ENCODE results near the gene ANTXR2.

GRCh38 chr4:80085081-80085480 lies 12.1 kb upstream of the ANTXR2 start:
- TF ChIP-seq POLR2AphosphoS5 (IDR thresholded peaks at IDR 0.05; ENCODE audit: low read depth) = no peak
- no peak for TF ChIP-seq CTCF (IDR thresholded peaks at IDR 0.05; ENCODE audit: insufficient read depth, low read length)
- TF ChIP-seq, protein P1, sequence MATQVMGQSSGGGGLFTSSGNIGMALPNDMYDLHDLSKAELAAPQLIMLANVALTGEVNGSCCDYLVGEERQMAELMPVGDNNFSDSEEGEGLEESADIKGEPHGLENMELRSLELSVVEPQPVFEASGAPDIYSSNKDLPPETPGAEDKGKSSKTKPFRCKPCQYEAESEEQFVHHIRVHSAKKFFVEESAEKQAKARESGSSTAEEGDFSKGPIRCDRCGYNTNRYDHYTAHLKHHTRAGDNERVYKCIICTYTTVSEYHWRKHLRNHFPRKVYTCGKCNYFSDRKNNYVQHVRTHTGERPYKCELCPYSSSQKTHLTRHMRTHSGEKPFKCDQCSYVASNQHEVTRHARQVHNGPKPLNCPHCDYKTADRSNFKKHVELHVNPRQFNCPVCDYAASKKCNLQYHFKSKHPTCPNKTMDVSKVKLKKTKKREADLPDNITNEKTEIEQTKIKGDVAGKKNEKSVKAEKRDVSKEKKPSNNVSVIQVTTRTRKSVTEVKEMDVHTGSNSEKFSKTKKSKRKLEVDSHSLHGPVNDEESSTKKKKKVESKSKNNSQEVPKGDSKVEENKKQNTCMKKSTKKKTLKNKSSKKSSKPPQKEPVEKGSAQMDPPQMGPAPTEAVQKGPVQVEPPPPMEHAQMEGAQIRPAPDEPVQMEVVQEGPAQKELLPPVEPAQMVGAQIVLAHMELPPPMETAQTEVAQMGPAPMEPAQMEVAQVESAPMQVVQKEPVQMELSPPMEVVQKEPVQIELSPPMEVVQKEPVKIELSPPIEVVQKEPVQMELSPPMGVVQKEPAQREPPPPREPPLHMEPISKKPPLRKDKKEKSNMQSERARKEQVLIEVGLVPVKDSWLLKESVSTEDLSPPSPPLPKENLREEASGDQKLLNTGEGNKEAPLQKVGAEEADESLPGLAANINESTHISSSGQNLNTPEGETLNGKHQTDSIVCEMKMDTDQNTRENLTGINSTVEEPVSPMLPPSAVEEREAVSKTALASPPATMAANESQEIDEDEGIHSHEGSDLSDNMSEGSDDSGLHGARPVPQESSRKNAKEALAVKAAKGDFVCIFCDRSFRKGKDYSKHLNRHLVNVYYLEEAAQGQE (IDR thresholded peaks at IDR 0.05; ENCODE audit: insufficient replicate concordance, low read depth) = no peak
- no peak for TF ChIP-seq GABPA (IDR thresholded peaks at IDR 0.05; ENCODE audit: low read depth)
- no peak for TF ChIP-seq SPI1 (IDR thresholded peaks at IDR 0.05; ENCODE audit: borderline replicate concordance, low read depth)
